Measurements from ENCODE around the gene METTL5.

The METTL5 gene

DNA sequence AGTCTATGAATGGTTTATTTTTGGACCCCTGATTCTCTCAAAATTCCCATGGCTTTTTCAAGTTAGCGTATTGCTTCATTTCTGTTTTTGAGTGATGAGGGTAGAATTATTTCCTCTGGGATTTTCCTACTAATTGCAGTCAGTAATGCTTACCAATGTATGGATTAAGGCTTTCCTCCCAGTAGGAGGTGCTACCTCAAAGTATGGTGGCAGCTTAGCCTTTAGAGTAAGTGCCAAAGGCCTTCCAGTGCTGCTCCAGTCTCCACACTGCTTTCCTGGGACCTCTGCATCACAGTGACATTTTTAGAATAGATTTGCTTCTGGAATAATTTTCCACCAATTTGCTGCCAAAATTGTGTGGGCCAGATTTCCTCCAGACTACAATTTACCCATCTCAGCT, 42.2 kb downstream of the METTL5 start:
- Histone ChIP-seq H3K27ac (replicated peaks) (no peak overlapping the region), H3K27me3 (ENCODE audit: insufficient read depth, poor library complexity, severe bottlenecking) (no peaks in the 10 kb centered on the region), H3K4me3 (replicated peaks; ENCODE audit: insufficient read depth, low read length) (no peak overlapping the region)
- no peak for DNase-seq (ENCODE audit: low read depth in 1 of 2, low spot score in 1 of 2)
- no peak for TF ChIP-seq POLR2AphosphoS5 (IDR thresholded peaks at IDR 0.05; ENCODE audit: low read depth)
- TF ChIP-seq, protein P1, sequence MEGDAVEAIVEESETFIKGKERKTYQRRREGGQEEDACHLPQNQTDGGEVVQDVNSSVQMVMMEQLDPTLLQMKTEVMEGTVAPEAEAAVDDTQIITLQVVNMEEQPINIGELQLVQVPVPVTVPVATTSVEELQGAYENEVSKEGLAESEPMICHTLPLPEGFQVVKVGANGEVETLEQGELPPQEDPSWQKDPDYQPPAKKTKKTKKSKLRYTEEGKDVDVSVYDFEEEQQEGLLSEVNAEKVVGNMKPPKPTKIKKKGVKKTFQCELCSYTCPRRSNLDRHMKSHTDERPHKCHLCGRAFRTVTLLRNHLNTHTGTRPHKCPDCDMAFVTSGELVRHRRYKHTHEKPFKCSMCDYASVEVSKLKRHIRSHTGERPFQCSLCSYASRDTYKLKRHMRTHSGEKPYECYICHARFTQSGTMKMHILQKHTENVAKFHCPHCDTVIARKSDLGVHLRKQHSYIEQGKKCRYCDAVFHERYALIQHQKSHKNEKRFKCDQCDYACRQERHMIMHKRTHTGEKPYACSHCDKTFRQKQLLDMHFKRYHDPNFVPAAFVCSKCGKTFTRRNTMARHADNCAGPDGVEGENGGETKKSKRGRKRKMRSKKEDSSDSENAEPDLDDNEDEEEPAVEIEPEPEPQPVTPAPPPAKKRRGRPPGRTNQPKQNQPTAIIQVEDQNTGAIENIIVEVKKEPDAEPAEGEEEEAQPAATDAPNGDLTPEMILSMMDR (IDR thresholded peaks at IDR 0.05; ENCODE audit: insufficient read depth, low read length) = no peak
- TF ChIP-seq GABPA (IDR thresholded peaks at IDR 0.05; ENCODE audit: low read depth) = no peak
- TF ChIP-seq SPI1 (IDR thresholded peaks at IDR 0.05; ENCODE audit: borderline replicate concordance, low read depth) = no peak
- TF ChIP-seq, protein P2, sequence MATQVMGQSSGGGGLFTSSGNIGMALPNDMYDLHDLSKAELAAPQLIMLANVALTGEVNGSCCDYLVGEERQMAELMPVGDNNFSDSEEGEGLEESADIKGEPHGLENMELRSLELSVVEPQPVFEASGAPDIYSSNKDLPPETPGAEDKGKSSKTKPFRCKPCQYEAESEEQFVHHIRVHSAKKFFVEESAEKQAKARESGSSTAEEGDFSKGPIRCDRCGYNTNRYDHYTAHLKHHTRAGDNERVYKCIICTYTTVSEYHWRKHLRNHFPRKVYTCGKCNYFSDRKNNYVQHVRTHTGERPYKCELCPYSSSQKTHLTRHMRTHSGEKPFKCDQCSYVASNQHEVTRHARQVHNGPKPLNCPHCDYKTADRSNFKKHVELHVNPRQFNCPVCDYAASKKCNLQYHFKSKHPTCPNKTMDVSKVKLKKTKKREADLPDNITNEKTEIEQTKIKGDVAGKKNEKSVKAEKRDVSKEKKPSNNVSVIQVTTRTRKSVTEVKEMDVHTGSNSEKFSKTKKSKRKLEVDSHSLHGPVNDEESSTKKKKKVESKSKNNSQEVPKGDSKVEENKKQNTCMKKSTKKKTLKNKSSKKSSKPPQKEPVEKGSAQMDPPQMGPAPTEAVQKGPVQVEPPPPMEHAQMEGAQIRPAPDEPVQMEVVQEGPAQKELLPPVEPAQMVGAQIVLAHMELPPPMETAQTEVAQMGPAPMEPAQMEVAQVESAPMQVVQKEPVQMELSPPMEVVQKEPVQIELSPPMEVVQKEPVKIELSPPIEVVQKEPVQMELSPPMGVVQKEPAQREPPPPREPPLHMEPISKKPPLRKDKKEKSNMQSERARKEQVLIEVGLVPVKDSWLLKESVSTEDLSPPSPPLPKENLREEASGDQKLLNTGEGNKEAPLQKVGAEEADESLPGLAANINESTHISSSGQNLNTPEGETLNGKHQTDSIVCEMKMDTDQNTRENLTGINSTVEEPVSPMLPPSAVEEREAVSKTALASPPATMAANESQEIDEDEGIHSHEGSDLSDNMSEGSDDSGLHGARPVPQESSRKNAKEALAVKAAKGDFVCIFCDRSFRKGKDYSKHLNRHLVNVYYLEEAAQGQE (IDR thresholded peaks at IDR 0.05; ENCODE audit: insufficient replicate concordance, low read depth) = no peak

DNA sequence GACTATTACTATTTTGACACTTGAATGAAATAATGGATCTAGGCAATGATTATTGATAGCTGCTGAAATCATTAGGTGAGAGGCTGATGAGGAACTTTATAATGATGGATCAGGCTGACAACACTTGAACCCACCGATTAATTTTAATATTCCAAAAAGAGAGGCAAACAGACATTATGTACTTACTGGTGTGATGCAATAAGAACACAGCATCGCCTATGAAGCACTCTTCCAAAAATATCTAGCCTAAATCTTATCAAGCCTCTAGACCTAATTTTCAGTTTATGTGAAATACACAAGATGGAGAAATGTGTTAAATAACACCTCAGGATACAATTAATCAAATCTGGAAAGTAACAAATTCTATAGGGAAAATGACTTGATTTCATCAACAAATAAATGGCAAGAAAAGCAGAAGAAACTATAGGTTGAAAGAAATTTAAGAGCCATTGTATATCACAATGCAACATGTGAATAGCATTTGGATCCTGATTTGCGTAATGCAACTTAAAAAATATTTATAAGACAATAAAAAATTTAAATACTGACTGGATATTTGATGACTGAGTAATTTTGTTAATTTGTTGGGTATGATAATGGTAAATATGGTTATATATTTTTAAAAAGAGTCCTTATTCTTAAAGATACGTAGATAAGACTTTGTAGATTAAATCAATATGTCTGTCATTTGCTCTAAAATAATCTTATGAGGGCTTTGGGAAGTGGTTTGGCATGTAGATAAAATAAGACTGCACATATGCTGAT, 43.3 kb downstream of the METTL5 start:
- DNase-seq (ENCODE audit: low read depth in 1 of 2, low spot score in 1 of 2) = no peak
- Histone ChIP-seq H3K27me3 (ENCODE audit: insufficient read depth, poor library complexity, severe bottlenecking) (no peaks in the 10 kb centered on the region), H3K27ac (replicated peaks) (no peak overlapping the region), H3K4me3 (replicated peaks; ENCODE audit: insufficient read depth, low read length) (no peak overlapping the region)
- TF ChIP-seq GABPA (IDR thresholded peaks at IDR 0.05; ENCODE audit: low read depth) = no peak
- no peak for TF ChIP-seq POLR2AphosphoS5 (IDR thresholded peaks at IDR 0.05; ENCODE audit: low read depth)
- TF ChIP-seq, protein P2 (IDR thresholded peaks at IDR 0.05; ENCODE audit: insufficient replicate concordance, low read depth) = no peak

DNA sequence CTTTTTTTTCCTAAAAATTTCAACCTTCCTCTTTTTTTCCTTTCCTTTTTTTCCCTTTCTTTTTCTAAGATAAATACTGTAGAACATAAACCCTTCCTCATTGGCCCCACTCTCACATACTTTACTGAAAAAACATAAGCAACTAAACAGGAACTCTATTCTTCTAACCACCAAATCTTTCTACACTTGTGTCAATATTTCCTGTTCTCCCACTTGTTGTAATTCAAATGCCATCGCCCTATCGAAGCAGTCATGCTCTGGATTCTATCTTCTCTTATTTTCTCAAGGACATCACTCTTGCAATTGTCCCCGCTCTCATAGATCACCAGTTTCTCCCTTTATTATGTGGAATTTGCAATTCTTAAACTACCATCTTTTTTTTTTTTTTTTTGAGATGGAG, 46.3 kb downstream of the METTL5 start:
- Histone ChIP-seq H3K27me3 (ENCODE audit: insufficient read depth, poor library complexity, severe bottlenecking) (no peaks in the 10 kb centered on the region), H3K4me3 (replicated peaks; ENCODE audit: insufficient read depth, low read length) (no peak overlapping the region), H3K27ac (replicated peaks) (no peak overlapping the region)
- DNase-seq (ENCODE audit: low read depth in 1 of 2, low spot score in 1 of 2) = no peak
- TF ChIP-seq SPI1 (IDR thresholded peaks at IDR 0.05; ENCODE audit: borderline replicate concordance, low read depth) = peak; percentile 54; the same call in 1 of the 2 replicates
- TF ChIP-seq, protein P2 (IDR thresholded peaks at IDR 0.05; ENCODE audit: insufficient replicate concordance, low read depth) = no peak
- TF ChIP-seq, protein P1 (IDR thresholded peaks at IDR 0.05; ENCODE audit: insufficient read depth, low read length) = no peak
- TF ChIP-seq GABPA (IDR thresholded peaks at IDR 0.05; ENCODE audit: low read depth) = no peak

Data from HL-60 (cell line).